Camera-type eye (tissue), 1 donor: ENCODE measurements around the gene ANXA7. TPM values are rescaled to one million over a fixed set of nuclear protein-coding genes. Genes with fewer than 3 reads are reported as not detected.

Experiments used
- total RNA-seq: library from RNA; depleted of rRNA; stranded (reverse); fragments of >200 nt; gene quantifications from one replicate; pipeline ENCODE4 v1.2.3, GENCODE V29; 2014

ANXA7 gene
- total RNA-seq, result 68.4 TPM

GRCh38 chr10:73413528-73414229 lies at the start of gene ANXA7:
TSS of gene ANXA7 (minus strand) at chr10:73414058. CDS start at chr10:73400856, 13,202 bp downstream.

GRCh38 chr10:73433538-73433867 lies 19.6 kb upstream of the ANXA7 start, which contains the start of gene MSS51:
TSS of gene MSS51 (minus strand) at chr10:73433561. CDS start at chr10:73428284, 5,277 bp downstream.

GRCh38 chr10:73358331-73359279 lies 55.3 kb downstream of the ANXA7 start, which contains the start of gene CFAP70:
TSS of gene CFAP70 (minus strand) at chr10:73358864. CDS start at chr10:73354796, 4,068 bp downstream.

Other genes starting within 250 kb of the ANXA7 start
- 42.8 TPM for gene ECD, start 246.1 kb downstream of the ANXA7 start, total RNA-seq
- 33.8 TPM for gene FAM149B1, start 245.9 kb downstream of the ANXA7 start, total RNA-seq
- gene DNAJC9, start 166.8 kb downstream of the ANXA7 start, total RNA-seq, result 34.0 TPM
- gene MRPS16, start 161.4 kb downstream of the ANXA7 start, total RNA-seq, result 53.2 TPM
- gene CFAP70, start 55.2 kb downstream of the ANXA7 start, total RNA-seq, result 4.9 TPM
- gene MSS51, start 19.5 kb upstream of the ANXA7 start, total RNA-seq, result 3.6 TPM
- 107 TPM for gene PPP3CB, start 82.0 kb upstream of the ANXA7 start, total RNA-seq
- gene USP54, start 177.3 kb upstream of the ANXA7 start, total RNA-seq, result 54.2 TPM
- gene MYOZ1, start 227.4 kb upstream of the ANXA7 start, total RNA-seq, result 18.0 TPM
- gene SYNPO2L, start 242.0 kb upstream of the ANXA7 start, total RNA-seq, result 2.5 TPM